Left ventricle myocardium inferior (tissue), 1 donor: ENCODE data around the gene ZBTB46. TPM values are rescaled to one million over a fixed set of nuclear protein-coding genes. Genes with fewer than 3 reads are reported as not detected.

Experiments used
- DNase-seq: peaks from one replicate; pipeline ENCODE4 v3.0.0-alpha.2; 2020
- H3K27ac ChIP-seq: fragments of 200-600 bp; replicated peaks from 2 replicates; pipeline ENCODE4 v1.8.0; 2021
- H3K27me3 ChIP-seq: fragments of 200-600 bp; 2 replicates; pipeline ENCODE4 v1.8.0; 2021; ENCODE audit warnings: low read depth
- H3K36me3 ChIP-seq: fragments of 200-600 bp; 2 replicates; pipeline ENCODE4 v1.8.0; 2021
- H3K4me1 ChIP-seq: fragments of 200-600 bp; 2 replicates; pipeline ENCODE4 v1.8.0; 2021
- H3K4me3 ChIP-seq: fragments of 200-600 bp; 2 replicates; pipeline ENCODE4 v1.8.0; 2021; ENCODE audit warnings: mild to moderate bottlenecking, moderate library complexity
- H3K9me3 ChIP-seq: fragments of 200-600 bp; replicated peaks from 2 replicates; pipeline ENCODE4 v1.8.0; 2021
- intact Hi-C: fragments of 100-400 bp; cut with micrococcal nuclease; formaldehyde crosslinking; loops from one replicate; pipeline ENCODE4 v1.11.0; 2022
- total RNA-seq: library from RNA; stranded (reverse); fragmentation: NEBNext Ultra II Directional; extraction: Animal tissue kit (Norgen Biotek cat#: 25700); gene quantifications from one replicate; pipeline ENCODE4 v1.2.1, GENCODE V29; 2021
- TF ChIP-seq, protein P1 (sequence below): fragments of 200-600 bp; IDR thresholded peaks from 2 replicates; pipeline ENCODE4 v1.8.0; 2021; ENCODE audit warnings: antibody characterized with exemption, mild to moderate bottlenecking, borderline replicate concordance
- donor health status: DM: no; HTN: yes; CAD: no; lungs with severe emphysema.

ZBTB46 gene
- total RNA-seq, 1 donor from 2014 or later = 13.6 TPM

DNA sequence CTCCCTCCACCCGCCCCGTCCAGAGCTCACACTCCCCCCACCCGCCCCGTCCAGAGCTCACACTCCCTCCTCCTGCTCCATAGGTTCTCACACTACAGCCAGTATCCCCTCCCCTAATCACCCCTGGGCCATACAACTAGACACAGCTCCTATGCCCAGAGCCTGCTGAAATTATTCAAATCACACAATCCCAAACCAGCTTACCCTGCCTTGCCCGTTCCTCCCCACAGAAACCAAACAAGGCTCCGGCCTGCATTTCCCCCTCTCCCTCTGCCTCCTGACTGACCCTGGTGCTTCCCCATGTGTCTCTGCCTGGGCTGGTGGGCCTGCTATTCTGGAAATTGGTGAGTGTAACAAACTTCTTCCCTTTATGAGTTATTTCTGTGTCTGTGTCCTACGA, 72.9 kb downstream of the ZBTB46 start:
- peaks cover 4% of the 10 kb centered on the region for H3K4me1 ChIP-seq
- TF ChIP-seq, protein P1, sequence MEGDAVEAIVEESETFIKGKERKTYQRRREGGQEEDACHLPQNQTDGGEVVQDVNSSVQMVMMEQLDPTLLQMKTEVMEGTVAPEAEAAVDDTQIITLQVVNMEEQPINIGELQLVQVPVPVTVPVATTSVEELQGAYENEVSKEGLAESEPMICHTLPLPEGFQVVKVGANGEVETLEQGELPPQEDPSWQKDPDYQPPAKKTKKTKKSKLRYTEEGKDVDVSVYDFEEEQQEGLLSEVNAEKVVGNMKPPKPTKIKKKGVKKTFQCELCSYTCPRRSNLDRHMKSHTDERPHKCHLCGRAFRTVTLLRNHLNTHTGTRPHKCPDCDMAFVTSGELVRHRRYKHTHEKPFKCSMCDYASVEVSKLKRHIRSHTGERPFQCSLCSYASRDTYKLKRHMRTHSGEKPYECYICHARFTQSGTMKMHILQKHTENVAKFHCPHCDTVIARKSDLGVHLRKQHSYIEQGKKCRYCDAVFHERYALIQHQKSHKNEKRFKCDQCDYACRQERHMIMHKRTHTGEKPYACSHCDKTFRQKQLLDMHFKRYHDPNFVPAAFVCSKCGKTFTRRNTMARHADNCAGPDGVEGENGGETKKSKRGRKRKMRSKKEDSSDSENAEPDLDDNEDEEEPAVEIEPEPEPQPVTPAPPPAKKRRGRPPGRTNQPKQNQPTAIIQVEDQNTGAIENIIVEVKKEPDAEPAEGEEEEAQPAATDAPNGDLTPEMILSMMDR = no peak
- H3K4me3 ChIP-seq = no peak overlapping the region
- intact Hi-C loops = no loop called here
- no peak overlapping the region for H3K27ac ChIP-seq
- H3K36me3 ChIP-seq = peaks cover 27% of the 10 kb centered on the region
- no peaks in the 10 kb centered on the region for H3K9me3 ChIP-seq
- no peaks in the 10 kb centered on the region for H3K27me3 ChIP-seq
- no peak for DNase-seq

DNA sequence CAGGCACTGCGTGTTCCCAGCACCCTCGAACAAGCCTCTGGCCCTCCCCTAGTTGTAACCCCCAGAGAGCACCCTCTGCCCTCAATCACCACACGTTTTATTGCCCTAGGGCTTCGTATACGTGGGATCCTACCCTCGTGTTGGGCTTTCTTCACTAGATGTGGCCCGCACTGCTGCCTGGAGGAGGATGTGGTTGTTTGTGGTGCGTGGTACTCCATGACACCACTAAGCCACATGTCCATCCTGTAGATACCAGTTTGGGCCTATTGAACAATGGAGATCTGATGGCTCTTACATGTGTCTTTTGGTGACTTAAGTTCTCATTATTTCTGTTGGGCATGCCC, 74.4 kb downstream of the ZBTB46 start:
- Histone ChIP-seq H3K4me1 (peaks cover 4% of the 10 kb centered on the region), H3K27me3 (no peaks in the 10 kb centered on the region), H3K9me3 (no peaks in the 10 kb centered on the region), H3K27ac (no peak overlapping the region), H3K4me3 (no peak overlapping the region), H3K36me3 (peaks cover 23% of the 10 kb centered on the region)
- intact Hi-C loops = no loop called here
- TF ChIP-seq, protein P1 = no peak
- no peak for DNase-seq

DNA sequence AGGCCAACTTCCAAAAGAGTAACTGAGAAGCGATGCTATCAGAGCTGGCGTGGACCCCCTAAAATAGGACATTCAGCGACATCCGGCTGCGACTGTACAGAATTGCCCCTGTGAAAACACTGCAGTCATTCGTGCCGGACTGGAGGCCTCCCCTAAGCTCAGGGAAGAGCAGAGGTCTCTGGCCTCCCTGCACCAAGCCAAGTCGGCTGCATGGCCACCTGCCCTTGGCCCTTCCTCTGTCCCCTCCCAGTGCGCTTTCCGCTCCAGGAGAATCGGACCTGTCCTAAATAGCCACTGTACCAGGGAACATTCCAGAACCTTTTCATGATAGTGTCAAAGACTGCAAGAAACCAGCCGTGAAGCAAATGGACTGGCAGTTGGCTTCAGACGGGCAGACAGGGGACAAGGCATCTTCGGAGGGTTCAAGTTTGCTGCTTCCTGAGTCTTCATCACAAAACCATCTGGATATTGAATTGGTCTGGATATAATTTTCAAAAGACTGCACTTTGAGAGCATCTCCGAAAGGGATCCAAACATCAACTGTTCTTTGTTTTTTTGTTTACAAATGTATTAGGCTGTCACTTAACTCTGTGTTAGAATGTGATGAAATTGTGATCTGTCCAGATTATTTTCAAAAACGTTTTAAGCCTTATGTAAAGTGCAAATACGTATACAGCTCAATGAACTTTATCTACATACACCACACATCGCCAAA, 75.0 kb downstream of the ZBTB46 start:
- TF ChIP-seq, protein P1 = no peak
- peaks cover 21% of the 10 kb centered on the region for H3K36me3 ChIP-seq
- H3K9me3 ChIP-seq = no peaks in the 10 kb centered on the region
- H3K27ac ChIP-seq = no peak overlapping the region
- peaks cover 4% of the 10 kb centered on the region for H3K4me1 ChIP-seq
- no peak for DNase-seq
- no peaks in the 10 kb centered on the region for H3K27me3 ChIP-seq
- intact Hi-C loops = no loop called here
- H3K4me3 ChIP-seq = no peak overlapping the region

DNA sequence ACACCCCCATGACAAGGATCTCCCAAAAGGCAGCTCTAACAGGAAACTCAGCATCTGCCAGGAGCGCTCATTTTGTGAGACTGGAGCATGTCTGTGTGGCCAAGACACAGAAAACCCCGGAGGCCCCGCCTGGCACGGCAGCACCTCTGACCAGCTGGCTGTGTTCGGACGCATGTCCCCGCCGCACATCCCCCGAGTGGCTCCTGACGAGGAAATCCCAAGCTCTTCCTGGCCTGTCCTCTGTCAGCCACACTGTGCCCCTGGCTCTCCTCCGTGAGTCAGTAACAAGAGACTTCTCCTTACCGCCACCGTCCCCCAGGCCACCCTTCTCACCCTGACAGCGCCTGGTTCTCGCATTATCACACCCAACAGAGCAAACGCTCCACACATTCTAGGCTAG, 77.1 kb downstream of the ZBTB46 start:
- Histone ChIP-seq H3K27ac (no peak overlapping the region), H3K4me3 (no peak overlapping the region), H3K36me3 (peaks cover 35% of the 10 kb centered on the region), H3K9me3 (no peaks in the 10 kb centered on the region), H3K27me3 (no peaks in the 10 kb centered on the region), H3K4me1 (peaks cover 4% of the 10 kb centered on the region)
- no peak for DNase-seq
- intact Hi-C loops = no loop called here
- TF ChIP-seq, protein P1 = no peak

DNA sequence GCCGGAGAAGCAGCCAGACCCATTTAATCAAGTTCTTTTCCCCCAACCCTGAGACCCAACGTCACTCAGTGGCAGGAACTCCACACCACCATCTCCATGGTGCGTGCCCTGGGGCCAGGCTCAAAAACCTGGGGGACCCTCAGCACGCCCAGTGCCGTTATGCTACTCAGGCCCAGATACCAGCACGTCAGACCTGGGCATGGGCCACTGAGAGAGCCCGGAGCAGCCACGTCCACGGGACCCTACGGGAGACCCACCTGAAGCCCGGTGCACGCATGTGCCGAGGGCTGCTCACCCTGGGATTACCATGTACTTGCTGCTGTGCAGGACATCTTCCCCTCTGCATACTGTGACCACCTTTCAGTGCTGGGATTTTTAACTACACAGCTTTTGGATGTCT, 77.7 kb downstream of the ZBTB46 start:
- H3K27ac ChIP-seq = no peak overlapping the region
- no peak overlapping the region for H3K4me3 ChIP-seq
- H3K27me3 ChIP-seq = no peaks in the 10 kb centered on the region
- H3K9me3 ChIP-seq = no peaks in the 10 kb centered on the region
- H3K4me1 ChIP-seq = peaks cover 5% of the 10 kb centered on the region
- DNase-seq = no peak
- TF ChIP-seq, protein P1 = no peak
- H3K36me3 ChIP-seq = peaks cover 35% of the 10 kb centered on the region
- intact Hi-C loops = no loop called here
